Measurements from ENCODE around the gene BTAF1. TPM values are rescaled to one million over a fixed set of nuclear protein-coding genes. Genes with fewer than 3 reads are reported as not detected.
"Not testable (repeated sequence)": the region's sequence is repeated elsewhere in the genome, so short reads cannot be mapped to it uniquely, and the experiment has no call there.

BTAF1 gene
- total RNA-seq, 2 donors from 2014 or later, result 11.8 to 12.7 TPM

GRCh38 chr10:92024700-92025099 is 101.1 kb downstream of the BTAF1 start:
- DNase-seq (ENCODE audit: low spot score), result no peak
- H3K27ac ChIP-seq, result no peak overlapping the region
- H3K4me3 ChIP-seq, result no peak overlapping the region
- no peaks in the 10 kb centered on the region for H3K4me1 ChIP-seq
- H3K9me3 ChIP-seq, result no peaks in the 10 kb centered on the region
- no peaks in the 10 kb centered on the region for H3K27me3 ChIP-seq
- H3K36me3 ChIP-seq, result peaks cover 82% of the 10 kb centered on the region
- TF ChIP-seq CTCF (IDR thresholded peaks at IDR 0.05), result no peak

GRCh38 chr10:92025340-92025739 is 101.8 kb downstream of the BTAF1 start:
- peaks cover 82% of the 10 kb centered on the region for H3K36me3 ChIP-seq
- DNase-seq (ENCODE audit: low spot score); H3K9me3 ChIP-seq; H3K4me3 ChIP-seq; H3K27ac ChIP-seq; H3K27me3 ChIP-seq; H3K4me1 ChIP-seq: not testable (repeated sequence)

GRCh38 chr10:92027141-92027540 is 103.6 kb downstream of the BTAF1 start:
- DNase-seq (ENCODE audit: low spot score), result no peak
- no peak overlapping the region for H3K27ac ChIP-seq
- no peak for TF ChIP-seq CTCF (IDR thresholded peaks at IDR 0.05)
- no peaks in the 10 kb centered on the region for H3K4me1 ChIP-seq
- H3K27me3 ChIP-seq, result no peaks in the 10 kb centered on the region
- H3K36me3 ChIP-seq, result peaks cover 79% of the 10 kb centered on the region
- H3K9me3 ChIP-seq, result no peaks in the 10 kb centered on the region
- no peak overlapping the region for H3K4me3 ChIP-seq

- H3K27me3 ChIP-seq, result no peaks in the 10 kb centered on the region
- no peaks in the 10 kb centered on the region for H3K4me1 ChIP-seq
- no peak overlapping the region for H3K27ac ChIP-seq
- no peak overlapping the region for H3K4me3 ChIP-seq
- no peak for DNase-seq (ENCODE audit: low spot score)
- no peak for TF ChIP-seq CTCF (IDR thresholded peaks at IDR 0.05)
- no peaks in the 10 kb centered on the region for H3K9me3 ChIP-seq
- peaks cover 42% of the 10 kb centered on the region for H3K36me3 ChIP-seq
Observed at GRCh38 chr10:92031580-92031979, 108.0 kb downstream of the BTAF1 start.

- H3K27ac ChIP-seq; H3K4me3 ChIP-seq; DNase-seq (ENCODE audit: low spot score); H3K9me3 ChIP-seq; H3K27me3 ChIP-seq; H3K4me1 ChIP-seq: not testable (repeated sequence)
- peaks cover 27% of the 10 kb centered on the region for H3K36me3 ChIP-seq
Observed at GRCh38 chr10:92033070-92033469, 109.5 kb downstream of the BTAF1 start.

GRCh38 chr10:92038949-92039348 is 115.4 kb downstream of the BTAF1 start:
- no peak for DNase-seq (ENCODE audit: low spot score)
- Histone ChIP-seq H3K27ac (no peak overlapping the region), H3K4me3 (no peak overlapping the region), H3K9me3 (no peaks in the 10 kb centered on the region), H3K36me3 (no peaks in the 10 kb centered on the region), H3K4me1 (no peaks in the 10 kb centered on the region), H3K27me3 (no peaks in the 10 kb centered on the region)
- no peak for TF ChIP-seq CTCF (IDR thresholded peaks at IDR 0.05)

- H3K9me3 ChIP-seq, result no peaks in the 10 kb centered on the region
- no peak overlapping the region for H3K27ac ChIP-seq
- H3K27me3 ChIP-seq, result no peaks in the 10 kb centered on the region
- H3K4me3 ChIP-seq, result no peak overlapping the region
- no peak for TF ChIP-seq CTCF (IDR thresholded peaks at IDR 0.05)
- no peaks in the 10 kb centered on the region for H3K36me3 ChIP-seq
- H3K4me1 ChIP-seq, result no peaks in the 10 kb centered on the region
- DNase-seq (ENCODE audit: low spot score), result no peak
Observed at GRCh38 chr10:92042541-92042940, 119.0 kb downstream of the BTAF1 start.
